Measurements from ENCODE around the gene SMIM12.

- TF ChIP-seq TOX (CRISPR knock-in tag; IDR thresholded peaks at IDR 0.05; ENCODE audit: borderline replicate concordance) = no peak
- TF ChIP-seq TCF4 (CRISPR knock-in tag; IDR thresholded peaks at IDR 0.05; ENCODE audit: borderline replicate concordance) = no peak
- TF ChIP-seq CSRNP3 (CRISPR knock-in tag; IDR thresholded peaks at IDR 0.05) = no peak
- TF ChIP-seq ZC3H10 (CRISPR knock-in tag; IDR thresholded peaks at IDR 0.05) = no peak
- TF ChIP-seq ARNTL (CRISPR knock-in tag; IDR thresholded peaks at IDR 0.05; ENCODE audit: borderline replicate concordance, low read depth) = no peak
- TF ChIP-seq BACH2 (CRISPR knock-in tag; IDR thresholded peaks at IDR 0.05; ENCODE audit: borderline replicate concordance) = no peak
Measured at GRCh38 chr1:34874296-34874952, 14.9 kb upstream of the SMIM12 start.
